ENCODE measurements around the gene C12orf76.
A peak's percentile ranks its signal among the peaks of the same experiment; 100 is the strongest.

The C12orf76 gene

GRCh38 chr12:109994401-109995175 is 53.7 kb downstream of the C12orf76 start:
- peak; percentile 42 for DNase-seq

- DNase-seq: no peak
Measured at GRCh38 chr12:109993091-109993490, 55.2 kb downstream of the C12orf76 start.

- DNase-seq: no peak
Measured at GRCh38 chr12:109991586-109991985, 56.7 kb downstream of the C12orf76 start.

All from inflammatory macrophage treated with lipopolysaccharide for 4 hours (primary cell).